HUES64 (cell line): ENCODE data around the gene FOXRED1. TPM values are rescaled to one million over a fixed set of nuclear protein-coding genes. Genes with fewer than 3 reads are reported as not detected.

Source experiments
- H3K27ac ChIP-seq: 2 replicates; pipeline ENCODE4 v1.7.0; 2013; ENCODE audit warnings: low read depth, low read length, inconsistent platforms
- H3K27me3 ChIP-seq: 2 replicates; pipeline ENCODE4 v1.6.1; 2013; ENCODE audit warnings: mild to moderate bottlenecking, low read length; ENCODE audit not compliant: insufficient read depth
- H3K36me3 ChIP-seq: 2 replicates; pipeline ENCODE4 v1.6.1; 2013; ENCODE audit warnings: mild to moderate bottlenecking, low read length; ENCODE audit not compliant: insufficient read depth
- H3K4me1 ChIP-seq: 2 replicates; pipeline ENCODE4 v1.6.1; 2013; ENCODE audit warnings: mild to moderate bottlenecking, low read length, moderate library complexity; ENCODE audit not compliant: insufficient read depth
- H3K4me3 ChIP-seq: 2 replicates; pipeline ENCODE4 v1.5.1; 2013; ENCODE audit warnings: mild to moderate bottlenecking, low read length, moderate library complexity
- H3K9ac ChIP-seq: 2 replicates; pipeline ENCODE4 v1.6.1; 2013; ENCODE audit warnings: mild to moderate bottlenecking, low read depth, low read length
- H3K9me3 ChIP-seq: 2 replicates; pipeline ENCODE4 v1.6.1; 2013; ENCODE audit warnings: low read depth, low read length; ENCODE audit not compliant: insufficient read depth
- WGBS: fragments of 150-250, 120-280 bp; methylation state at CpG from one replicate; pipeline ENCODE4 v1.1.7; 2013; ENCODE audit warnings: missing lambda C conversion rate; 5-methylcytosine and 5-hydroxymethylcytosine counted together
- polyA plus RNA-seq, 2 experiments: library from polyadenylated mRNA; stranded (reverse); fragments of 50-300 nt; gene quantifications; one replicate each; pipeline ENCODE4 v1.2.3, GENCODE V29; 2013

FOXRED1 gene
- polyA plus RNA-seq (2013, experiment 1 of 2): 29.8 TPM
- 29.2 TPM for polyA plus RNA-seq (2013, experiment 2 of 2)

DNA sequence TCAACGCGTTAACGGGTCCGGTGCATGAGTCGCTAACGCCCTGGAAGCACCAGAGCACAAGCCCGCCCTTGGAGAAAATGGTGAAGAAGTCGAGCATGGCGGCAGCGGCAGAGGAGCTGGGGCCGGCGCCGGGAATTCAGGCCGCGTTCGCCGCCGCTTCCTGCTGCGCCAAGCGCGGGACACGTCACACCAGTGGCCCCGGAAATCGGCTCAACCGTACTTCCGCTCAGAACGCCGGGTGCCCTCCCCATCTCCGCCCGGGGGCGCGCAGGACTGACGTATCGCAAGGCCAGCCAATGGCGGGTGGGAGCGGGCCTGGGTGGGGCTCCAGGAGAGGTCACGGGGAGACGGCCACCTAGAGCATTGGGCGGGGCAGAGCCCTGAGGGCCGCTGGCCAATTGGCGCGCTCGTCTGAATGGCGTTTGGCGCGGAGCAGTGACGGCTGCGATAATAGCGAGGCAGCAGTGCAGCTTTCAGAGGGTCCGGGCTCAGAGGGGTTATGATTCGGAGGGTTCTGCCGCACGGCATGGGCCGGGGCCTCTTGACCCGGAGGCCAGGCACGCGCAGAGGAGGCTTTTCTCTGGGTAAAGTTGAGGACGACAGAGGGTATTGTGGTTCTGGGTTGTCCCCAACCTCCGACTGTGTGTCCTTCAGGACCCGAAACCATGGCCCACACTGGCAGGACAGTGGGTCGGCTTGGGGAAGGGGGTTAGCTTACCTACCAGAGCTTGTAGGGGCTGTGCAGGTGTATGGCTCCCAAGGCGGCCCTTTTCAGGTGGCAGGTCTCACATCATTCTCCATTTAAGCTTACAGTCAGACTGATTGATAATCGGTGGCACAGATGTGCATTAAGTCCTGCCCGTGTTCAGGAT lies at the start of gene FOXRED1, which contains the start of gene SRPRA:
Gene FOXRED1 (plus strand): TSS at position 447 of the 872 bp plus-strand sequence. CDS start 53 bp downstream, at position 500.
Gene SRPRA (minus strand): TSS at position 188 of the 872 bp plus-strand sequence. CDS start 91 bp downstream, at position 97.
- Histone ChIP-seq H3K36me3 (peaks cover 57% of the 10 kb centered on the region), H3K4me3 (peak within 1 kb of the TSS; percentile 76), H3K27ac (peak within 1 kb of the TSS; percentile 94), H3K9me3 (no peaks in the 10 kb centered on the region), H3K27me3 (no peaks in the 10 kb centered on the region), H3K4me1 (0 out of 2 replicates have a peak, but pooled peaks cover 3% of the 10 kb centered on the region), H3K9ac (peak within 1 kb of the TSS; percentile 95)
- under 1% methylated on average over 64 of the region's 64 CpGs for WGBS

DNA sequence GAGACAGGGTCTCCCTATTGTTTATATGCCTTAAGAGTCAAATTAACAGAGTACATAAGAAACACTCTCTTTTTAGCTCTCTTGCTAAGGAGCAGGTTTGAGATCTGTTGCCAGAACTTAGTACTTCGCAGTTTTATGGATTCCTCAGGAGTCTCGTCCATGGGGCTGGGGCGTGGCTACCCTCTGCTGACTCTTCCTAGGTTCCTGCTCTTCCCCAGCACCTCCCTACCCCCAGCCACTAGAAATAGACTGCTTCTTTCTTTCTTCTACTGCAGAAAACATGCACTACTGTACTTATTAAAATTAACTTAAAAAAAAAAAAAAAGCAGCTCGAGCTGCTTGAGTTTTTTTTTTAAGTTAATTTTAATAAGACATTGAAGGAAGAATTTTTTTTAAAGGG lies 49.4 kb upstream of the FOXRED1 start:
- H3K9me3 ChIP-seq: peaks cover 2% of the 10 kb centered on the region; the same call in 1 of the 2 replicates
- H3K36me3 ChIP-seq: no peaks in the 10 kb centered on the region
- no peak overlapping the region for H3K9ac ChIP-seq
- H3K27ac ChIP-seq: no peak overlapping the region
- 70% methylated on average over 4 of the region's 4 CpGs for WGBS
- no peaks in the 10 kb centered on the region for H3K4me1 ChIP-seq
- H3K27me3 ChIP-seq: no peaks in the 10 kb centered on the region
- H3K4me3 ChIP-seq: no peak overlapping the region

DNA sequence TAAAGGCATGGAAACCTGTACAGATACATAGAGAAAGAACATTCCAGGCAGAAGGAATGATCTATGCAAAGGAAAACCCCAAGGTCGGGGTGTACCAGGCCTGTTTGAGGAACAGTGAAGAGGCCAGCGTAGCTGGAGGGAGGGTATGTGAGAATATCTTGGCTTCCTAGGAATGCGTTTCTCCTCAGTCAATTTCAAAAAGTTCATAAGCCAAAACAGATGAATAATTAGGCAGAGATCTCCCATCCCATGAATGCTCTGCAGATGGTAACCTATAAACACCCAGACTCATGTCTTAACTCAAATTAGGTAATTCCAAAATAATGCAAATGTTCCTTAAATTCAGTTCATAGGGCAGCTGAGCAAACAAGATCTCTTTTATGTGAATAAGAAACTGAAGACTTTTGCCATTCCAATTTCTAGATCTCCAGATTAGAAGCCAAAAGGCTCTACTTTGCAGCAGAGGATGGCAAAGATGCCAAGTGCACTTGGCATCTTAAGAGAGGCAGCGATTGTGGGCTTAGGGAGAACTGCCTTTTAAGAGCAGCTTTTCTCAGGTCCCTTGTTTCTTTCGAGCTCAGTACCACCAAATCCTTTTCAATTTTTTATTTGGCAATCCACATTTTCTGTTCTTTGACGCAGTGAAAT lies 44.2 kb upstream of the FOXRED1 start:
- H3K9me3 ChIP-seq: peaks cover 16% of the 10 kb centered on the region
- H3K36me3 ChIP-seq: peaks cover 2% of the 10 kb centered on the region; the same call in 1 of the 2 replicates
- no peak overlapping the region for H3K27ac ChIP-seq
- no peaks in the 10 kb centered on the region for H3K27me3 ChIP-seq
- 91% methylated on average over 6 of the region's 6 CpGs for WGBS
- no peak overlapping the region for H3K4me3 ChIP-seq
- no peak overlapping the region for H3K9ac ChIP-seq
- H3K4me1 ChIP-seq: no peaks in the 10 kb centered on the region

DNA sequence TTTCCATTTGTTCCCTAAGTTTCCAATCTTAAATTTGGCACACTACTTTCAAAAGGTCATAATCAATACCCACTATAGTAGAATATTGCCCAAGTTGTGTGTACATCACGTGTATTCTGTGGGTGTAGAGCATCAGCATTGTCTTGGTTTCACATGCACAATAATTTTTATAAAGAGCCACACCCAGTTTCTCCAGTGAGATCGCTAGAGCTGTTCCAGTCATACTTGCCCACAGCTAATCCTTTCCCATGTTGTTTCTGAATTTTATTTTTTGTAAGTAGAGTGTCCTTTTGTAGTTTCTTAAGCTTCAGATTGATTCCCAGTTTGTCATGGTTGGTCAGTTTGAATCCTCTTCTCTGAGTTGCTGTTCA lies 43.7 kb upstream of the FOXRED1 start:
- no peak overlapping the region for H3K4me3 ChIP-seq
- H3K27ac ChIP-seq: no peak overlapping the region
- H3K9me3 ChIP-seq: peaks cover 16% of the 10 kb centered on the region
- peaks cover 5% of the 10 kb centered on the region; the same call in 1 of the 2 replicates for H3K36me3 ChIP-seq
- no peaks in the 10 kb centered on the region for H3K27me3 ChIP-seq
- no peaks in the 10 kb centered on the region for H3K4me1 ChIP-seq
- no peak overlapping the region for H3K9ac ChIP-seq
- 100% methylated on average over 2 of the region's 2 CpGs for WGBS

DNA sequence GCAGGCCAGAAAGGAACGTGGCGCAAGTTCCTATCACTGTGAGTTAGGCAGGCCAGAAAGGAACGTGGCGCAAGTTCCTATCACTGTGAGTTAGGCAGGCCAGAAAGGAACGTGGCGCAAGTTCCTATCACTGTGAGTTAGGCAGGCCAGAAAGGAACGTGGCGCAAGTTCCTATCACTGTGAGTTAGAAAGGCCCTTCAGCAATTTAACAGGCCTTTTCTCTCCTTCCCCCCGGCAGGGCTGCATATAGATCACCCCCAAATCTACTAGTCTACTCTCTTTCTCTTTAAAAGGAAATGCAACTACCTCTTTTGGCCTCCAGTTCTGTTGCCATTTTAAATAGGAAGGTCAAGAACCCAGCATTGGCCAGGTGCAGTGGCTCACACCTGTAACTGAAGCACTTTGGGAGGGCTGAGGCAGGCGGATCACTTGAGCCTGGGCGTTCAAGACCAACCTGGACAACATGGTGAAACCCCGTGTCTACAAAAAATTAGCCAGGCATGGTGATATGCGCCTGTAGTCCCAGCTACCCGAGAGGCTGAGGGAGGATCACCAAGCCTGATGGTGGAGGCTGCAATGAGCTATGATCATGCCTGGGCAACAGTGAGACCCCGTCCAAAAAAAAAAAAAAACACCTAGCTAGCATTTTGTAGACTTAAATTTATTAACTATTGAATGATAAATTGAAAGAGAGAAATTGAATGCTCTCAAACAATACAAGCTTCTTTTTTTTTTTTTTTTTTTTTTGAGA lies 42.4 kb upstream of the FOXRED1 start:
- Histone ChIP-seq H3K9me3 (peaks cover 16% of the 10 kb centered on the region), H3K4me3 (no peak overlapping the region), H3K9ac (no peak overlapping the region), H3K27ac (no peak overlapping the region), H3K4me1 (no peaks in the 10 kb centered on the region), H3K36me3 (peaks cover 5% of the 10 kb centered on the region; the same call in 1 of the 2 replicates), H3K27me3 (no peaks in the 10 kb centered on the region)
- WGBS: 96% methylated on average over 10 of the region's 15 CpGs

DNA sequence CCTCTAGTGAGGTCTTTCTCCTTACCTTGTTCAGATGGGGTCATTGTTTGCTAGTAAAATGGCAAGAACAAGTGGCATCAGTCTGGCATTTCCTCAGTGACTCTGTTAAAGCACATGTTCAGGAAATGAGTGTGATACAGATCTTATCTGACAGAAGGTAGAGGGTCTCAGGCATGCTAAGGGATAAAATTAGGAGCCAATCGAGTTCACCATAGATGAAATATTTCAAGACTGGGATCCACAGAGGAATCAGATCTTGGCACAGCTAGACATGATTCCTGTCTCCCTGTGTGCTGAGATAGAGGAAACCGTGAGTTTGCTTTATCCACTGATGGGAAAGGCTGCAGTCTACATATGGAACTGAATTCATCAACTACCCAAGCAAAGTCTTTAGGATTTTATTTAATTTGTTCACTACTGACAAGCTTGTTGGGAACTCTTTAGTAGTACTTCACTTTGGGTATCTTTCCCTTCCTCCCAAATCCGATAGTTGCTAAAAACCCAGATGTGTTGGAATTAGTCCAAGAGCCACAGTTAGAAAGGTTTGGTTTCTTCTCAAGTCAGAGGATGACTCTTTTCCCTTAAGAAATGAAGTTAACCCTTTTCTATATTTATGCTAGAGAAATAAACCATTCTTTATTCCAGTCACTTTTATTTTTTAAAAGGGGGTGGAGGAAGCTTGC lies 39.0 kb upstream of the FOXRED1 start:
- Histone ChIP-seq H3K27ac (no peak overlapping the region), H3K4me3 (no peak overlapping the region), H3K27me3 (no peaks in the 10 kb centered on the region), H3K9me3 (peaks cover 9% of the 10 kb centered on the region), H3K36me3 (peaks cover 8% of the 10 kb centered on the region; the same call in 1 of the 2 replicates), H3K4me1 (no peaks in the 10 kb centered on the region), H3K9ac (no peak overlapping the region)
- WGBS: 87% methylated on average over 3 of the region's 3 CpGs

DNA sequence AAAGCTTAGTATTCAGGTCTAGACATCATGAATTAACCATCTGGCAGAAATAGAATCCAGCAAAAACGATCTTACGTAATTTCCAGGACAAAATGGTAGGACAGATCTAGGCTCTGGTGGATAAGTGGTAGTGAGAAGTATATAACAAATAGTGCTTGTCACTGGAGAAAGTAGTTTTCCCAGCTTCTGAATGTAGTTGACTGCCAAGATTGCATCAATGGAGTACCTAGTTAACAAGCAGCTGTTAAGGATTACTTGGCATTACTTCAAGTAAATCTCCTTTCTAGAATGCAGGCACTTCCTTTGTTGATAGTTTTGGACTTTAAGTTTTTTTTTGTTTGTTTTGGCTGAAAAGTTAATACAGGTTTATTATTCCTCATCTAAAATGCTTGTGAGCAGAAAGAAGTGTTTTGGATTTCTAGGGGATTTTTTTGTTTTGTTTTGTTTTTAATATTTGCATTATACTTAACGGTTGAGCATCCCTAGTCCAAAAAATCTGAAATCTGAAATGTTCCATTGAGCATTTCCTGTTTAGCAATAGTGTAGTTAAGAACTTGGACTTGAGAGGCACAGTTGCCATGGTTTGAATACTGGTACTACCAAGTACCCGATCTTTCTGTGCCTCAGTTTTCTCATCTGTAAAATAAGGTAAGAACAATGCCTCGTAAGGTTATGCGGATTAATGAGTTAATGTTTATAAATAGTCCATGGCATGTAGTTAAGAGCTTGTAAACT lies 37.1 kb upstream of the FOXRED1 start:
- Histone ChIP-seq H3K27ac (no peak overlapping the region), H3K4me1 (no peaks in the 10 kb centered on the region), H3K9me3 (no peaks in the 10 kb centered on the region), H3K9ac (no peak overlapping the region), H3K4me3 (no peak overlapping the region), H3K36me3 (peaks cover 20% of the 10 kb centered on the region), H3K27me3 (no peaks in the 10 kb centered on the region)
- whole genome bisulfite sequencing: 96% methylated on average over 6 of the region's 6 CpGs

DNA sequence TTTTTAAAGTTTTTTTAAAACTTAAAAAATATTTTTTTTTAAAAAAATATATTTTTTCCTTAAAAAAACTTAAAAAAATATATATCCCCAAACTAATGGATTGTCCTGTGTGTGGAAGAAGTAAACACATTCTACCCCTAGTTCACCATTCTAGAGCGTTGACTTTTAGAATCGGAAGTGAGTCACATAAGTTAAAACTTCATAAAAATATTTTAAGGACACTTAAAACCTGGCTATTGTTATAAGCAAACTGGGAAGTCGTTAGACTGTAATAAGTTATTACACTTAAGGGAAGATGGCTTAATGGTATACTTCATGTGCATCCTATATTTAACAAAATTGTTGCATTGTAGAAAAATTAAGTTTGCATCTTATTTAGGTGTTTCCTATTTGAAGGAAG lies 36.3 kb upstream of the FOXRED1 start:
- Histone ChIP-seq H3K4me3 (no peak overlapping the region), H3K27ac (no peak overlapping the region), H3K36me3 (peaks cover 20% of the 10 kb centered on the region), H3K4me1 (no peaks in the 10 kb centered on the region), H3K27me3 (no peaks in the 10 kb centered on the region), H3K9me3 (no peaks in the 10 kb centered on the region), H3K9ac (no peak overlapping the region)
- WGBS: no CpG with 5 or more reads among the region's 3 CpGs

DNA sequence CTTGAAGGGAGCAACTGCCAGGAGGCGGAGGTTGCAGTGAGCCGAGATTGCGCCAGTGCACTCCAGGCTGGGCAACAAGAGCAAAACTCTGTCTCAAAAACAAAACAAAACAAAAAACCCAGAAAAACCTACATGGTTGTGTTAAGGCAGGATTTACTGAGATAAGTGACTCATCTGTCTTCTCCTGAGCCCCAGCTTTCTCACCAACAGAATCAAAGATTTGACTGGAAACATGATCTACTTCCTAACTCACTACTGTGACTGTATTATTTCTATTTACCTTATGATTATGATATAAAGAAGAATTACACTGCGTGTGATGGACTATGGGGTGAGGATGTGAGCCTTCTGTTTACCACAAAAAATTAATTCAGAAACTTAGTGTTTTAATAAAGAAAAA lies 35.6 kb upstream of the FOXRED1 start:
- Histone ChIP-seq H3K27me3 (no peaks in the 10 kb centered on the region), H3K4me1 (no peaks in the 10 kb centered on the region), H3K27ac (no peak overlapping the region), H3K4me3 (no peak overlapping the region), H3K9ac (no peak overlapping the region), H3K36me3 (peaks cover 25% of the 10 kb centered on the region), H3K9me3 (no peaks in the 10 kb centered on the region)
- 95% methylated on average over 3 of the region's 4 CpGs for WGBS

DNA sequence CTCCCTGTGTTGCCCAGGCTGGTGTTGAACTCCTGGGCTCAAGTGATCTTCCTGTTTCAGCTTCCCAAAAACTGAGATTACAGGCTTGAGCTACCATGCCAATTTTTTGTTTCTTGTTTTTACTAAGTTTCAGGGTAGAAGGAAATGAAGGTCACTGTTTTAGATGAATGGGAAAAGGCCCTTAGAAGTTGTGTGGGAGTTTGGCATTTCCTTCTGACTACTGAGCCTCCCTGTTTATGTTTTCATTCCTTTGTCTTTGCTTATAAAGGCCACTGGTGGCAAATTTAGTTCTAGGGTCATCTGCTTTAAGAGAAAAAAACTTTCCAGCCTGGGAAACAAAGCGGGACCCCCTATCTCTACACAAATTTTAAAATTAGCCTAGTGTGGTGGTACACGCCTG lies 22.3 kb upstream of the FOXRED1 start:
- 97% methylated on average over 1 of the region's 2 CpGs for WGBS
- H3K27me3 ChIP-seq: no peaks in the 10 kb centered on the region
- H3K4me1 ChIP-seq: no peaks in the 10 kb centered on the region
- no peak overlapping the region for H3K27ac ChIP-seq
- H3K9ac ChIP-seq: no peak overlapping the region
- peaks cover 58% of the 10 kb centered on the region for H3K36me3 ChIP-seq
- no peaks in the 10 kb centered on the region for H3K9me3 ChIP-seq
- no peak overlapping the region for H3K4me3 ChIP-seq
